Neutrophil (primary cell): ENCODE measurements around the gene KIF4B.

Source experiments
- H3K27ac ChIP-seq: fragments of 200-600 bp; sonication (generic); 2 replicates; pipeline ENCODE4 v1.5.1; 2016; ENCODE audit warnings: mild to moderate bottlenecking, moderate library complexity
- H3K27me3 ChIP-seq: fragments of 200-600 bp; sonication (generic); 2 replicates; pipeline ENCODE4 v1.6.0; 2016; ENCODE audit warnings: mild to moderate bottlenecking
- H3K36me3 ChIP-seq: fragments of 200-600 bp; sonication (generic); 2 replicates; pipeline ENCODE4 v1.5.1; 2017
- H3K4me1 ChIP-seq, 2 experiments: fragments of 200-600 bp in 1 of 2; sonication (generic) in 1 of 2; 1 replicate in 1 of 2; 2 replicates in 1 of 2; pipeline versions ENCODE4 v1.5.1 to v1.6.1; 2013 to 2016; ENCODE audit warnings: low read depth in 1 of 2, low read length in 1 of 2, mild to moderate bottlenecking in 1 of 2, moderate library complexity in 1 of 2; ENCODE audit not compliant: control insufficient read depth in 1 of 2, insufficient read depth in 1 of 2
- H3K4me3 ChIP-seq, 2 experiments: fragments of 200-600 bp in 1 of 2; sonication (generic) in 1 of 2; 1 replicate in 1 of 2; 2 replicates in 1 of 2; pipeline ENCODE4 v1.5.1; 2013 to 2016; ENCODE audit warnings: low read depth in 1 of 2, low read length in 1 of 2, mild to moderate bottlenecking in 1 of 2, moderate library complexity in 1 of 2
- H3K9me3 ChIP-seq: fragments of 200-600 bp; sonication (generic); 2 replicates; pipeline ENCODE4 v1.5.1; 2016
- TF ChIP-seq, protein P1 (sequence below): fragments of 200-600 bp; sonication (generic); IDR thresholded peaks from 2 replicates; pipeline ENCODE4 v1.5.1; 2016; ENCODE audit warnings: antibody characterized with exemption

Gene KIF4B

DNA sequence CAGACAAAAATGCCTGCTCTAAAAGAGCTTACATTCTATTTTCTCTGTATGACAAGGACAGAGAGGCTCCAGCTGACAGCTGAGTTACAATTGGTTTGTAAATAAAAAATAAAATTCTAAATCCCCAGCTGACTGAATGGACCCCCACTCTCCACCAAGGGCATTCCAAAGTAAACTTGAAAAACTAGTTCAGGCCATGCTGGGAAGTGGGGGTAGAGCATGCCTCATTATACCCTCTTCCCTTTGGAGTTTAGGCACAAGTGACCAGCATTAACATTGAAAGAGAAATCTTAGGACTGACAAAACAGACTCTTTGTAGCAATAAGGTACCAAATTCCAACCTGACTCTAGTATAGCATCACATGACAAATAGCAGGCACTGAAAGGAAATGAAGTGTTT is 31.0 kb downstream of the KIF4B start:
- Histone ChIP-seq H3K4me1 (no peaks in the 10 kb centered on the region), H3K27me3 (no peaks in the 10 kb centered on the region), H3K4me3 (no peak overlapping the region), H3K9me3 (no peaks in the 10 kb centered on the region), H3K36me3 (no peaks in the 10 kb centered on the region), H3K27ac (no peak overlapping the region)
- TF ChIP-seq, protein P1, sequence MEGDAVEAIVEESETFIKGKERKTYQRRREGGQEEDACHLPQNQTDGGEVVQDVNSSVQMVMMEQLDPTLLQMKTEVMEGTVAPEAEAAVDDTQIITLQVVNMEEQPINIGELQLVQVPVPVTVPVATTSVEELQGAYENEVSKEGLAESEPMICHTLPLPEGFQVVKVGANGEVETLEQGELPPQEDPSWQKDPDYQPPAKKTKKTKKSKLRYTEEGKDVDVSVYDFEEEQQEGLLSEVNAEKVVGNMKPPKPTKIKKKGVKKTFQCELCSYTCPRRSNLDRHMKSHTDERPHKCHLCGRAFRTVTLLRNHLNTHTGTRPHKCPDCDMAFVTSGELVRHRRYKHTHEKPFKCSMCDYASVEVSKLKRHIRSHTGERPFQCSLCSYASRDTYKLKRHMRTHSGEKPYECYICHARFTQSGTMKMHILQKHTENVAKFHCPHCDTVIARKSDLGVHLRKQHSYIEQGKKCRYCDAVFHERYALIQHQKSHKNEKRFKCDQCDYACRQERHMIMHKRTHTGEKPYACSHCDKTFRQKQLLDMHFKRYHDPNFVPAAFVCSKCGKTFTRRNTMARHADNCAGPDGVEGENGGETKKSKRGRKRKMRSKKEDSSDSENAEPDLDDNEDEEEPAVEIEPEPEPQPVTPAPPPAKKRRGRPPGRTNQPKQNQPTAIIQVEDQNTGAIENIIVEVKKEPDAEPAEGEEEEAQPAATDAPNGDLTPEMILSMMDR: no peak

GRCh38 chr5:155046591-155046990 is 33.0 kb downstream of the KIF4B start:
- TF ChIP-seq, protein P1: no peak
- Histone ChIP-seq H3K4me3 (no peak overlapping the region), H3K27me3 (no peaks in the 10 kb centered on the region), H3K9me3 (no peaks in the 10 kb centered on the region), H3K4me1 (no peaks in the 10 kb centered on the region), H3K27ac (no peak overlapping the region), H3K36me3 (no peaks in the 10 kb centered on the region)

DNA sequence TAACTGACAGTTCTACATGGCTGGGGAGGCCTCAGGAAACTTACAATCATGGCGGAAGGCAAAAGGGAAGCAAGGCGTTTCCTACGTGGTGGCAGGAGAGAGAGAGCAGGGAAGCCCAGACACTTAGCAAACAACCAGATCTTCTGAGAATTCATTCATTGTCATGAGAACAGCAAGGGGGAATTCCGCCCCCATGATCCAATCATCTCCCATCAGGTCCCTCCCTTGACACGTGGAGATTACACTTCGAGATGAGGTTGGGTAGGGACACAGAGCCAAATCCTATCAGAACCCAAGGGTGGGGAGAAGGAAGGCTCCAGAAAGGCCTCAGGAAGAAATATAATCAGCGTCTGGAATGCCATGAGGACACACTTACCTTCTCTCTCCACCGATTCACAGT is 34.3 kb downstream of the KIF4B start:
- TF ChIP-seq, protein P1: no peak
- no peak overlapping the region for H3K4me3 ChIP-seq
- no peaks in the 10 kb centered on the region for H3K9me3 ChIP-seq
- no peaks in the 10 kb centered on the region for H3K4me1 ChIP-seq
- no peak overlapping the region for H3K27ac ChIP-seq
- no peaks in the 10 kb centered on the region for H3K36me3 ChIP-seq
- H3K27me3 ChIP-seq: no peaks in the 10 kb centered on the region

DNA sequence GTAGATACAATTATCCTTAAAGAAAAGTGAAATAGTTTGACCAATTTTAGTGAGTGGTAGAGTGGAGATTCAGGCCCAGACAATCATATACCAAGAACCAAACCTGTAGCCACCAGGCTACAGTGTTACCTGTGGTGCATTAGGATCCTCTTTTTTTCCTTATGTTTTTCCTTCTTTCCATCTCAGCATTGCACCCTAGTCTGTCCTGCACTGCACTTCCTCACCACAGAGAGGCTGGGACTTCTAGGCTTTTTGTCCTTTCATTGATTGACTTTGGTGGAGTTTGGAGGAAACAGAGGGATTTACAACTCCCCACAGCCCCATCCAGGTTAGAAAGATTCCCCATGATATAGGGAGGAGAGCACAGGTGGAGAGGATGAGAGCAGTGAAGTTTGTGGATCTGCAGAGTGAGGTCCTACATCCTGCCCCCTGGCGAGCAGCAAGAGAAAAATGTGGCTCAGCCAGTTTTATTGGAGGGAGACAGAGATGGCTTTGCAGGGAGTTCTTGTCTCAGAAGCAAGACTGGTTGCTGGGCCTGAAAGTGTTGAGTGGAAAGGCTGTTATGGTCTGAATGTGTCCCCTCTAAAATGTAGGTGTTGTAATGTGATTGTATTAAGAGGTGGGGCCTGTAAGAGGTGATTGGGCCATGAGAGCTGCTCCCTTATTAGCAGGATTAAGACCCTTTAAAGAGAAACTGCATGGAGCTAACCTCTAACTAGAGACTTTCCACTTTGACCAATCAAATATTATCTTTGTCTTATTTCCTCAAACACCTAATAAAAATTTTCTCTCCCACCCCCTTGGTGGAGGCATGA is 36.2 kb downstream of the KIF4B start:
- H3K4me3 ChIP-seq: no peak overlapping the region
- H3K27ac ChIP-seq: no peak overlapping the region
- TF ChIP-seq, protein P1: no peak

GRCh38 chr5:155050384-155051019 is 36.9 kb downstream of the KIF4B start:
- Histone ChIP-seq H3K4me1 (no peaks in the 10 kb centered on the region), H3K9me3 (no peaks in the 10 kb centered on the region), H3K4me3 (no peak overlapping the region), H3K36me3 (no peaks in the 10 kb centered on the region), H3K27me3 (no peaks in the 10 kb centered on the region), H3K27ac (no peak overlapping the region)
- TF ChIP-seq, protein P1: no peak

More for the DNA sequence above, 36.2 kb downstream of the KIF4B start:
- Histone ChIP-seq H3K4me1 (no peaks in the 10 kb centered on the region), H3K36me3 (no peaks in the 10 kb centered on the region), H3K9me3 (no peaks in the 10 kb centered on the region), H3K27me3 (no peaks in the 10 kb centered on the region)
